ENCODE measurements around the gene RIMS3.

The RIMS3 gene

GRCh38 chr1:40594187-40594531, 71.3 kb downstream of the RIMS3 start:
- Histone ChIP-seq H3K4me2 (ENCODE audit: low read length) (no peak overlapping the region), H3K36me3 (ENCODE audit: insufficient read depth, low read length) (no peaks in the 10 kb centered on the region), H3K9me2 (ENCODE audit: low read depth, low read length) (no peaks in the 10 kb centered on the region)

GRCh38 chr1:40593449-40594186, 71.9 kb downstream of the RIMS3 start:
- TF ChIP-seq EZH2 (IDR thresholded peaks at IDR 0.05; ENCODE audit: borderline replicate concordance, low read length): no peak
- TF ChIP-seq CTCF (IDR thresholded peaks at IDR 0.05; ENCODE audit: low read length): no peak
- Histone ChIP-seq H3K36me3 (ENCODE audit: insufficient read depth, low read length) (no peaks in the 10 kb centered on the region), H2AFZ (ENCODE audit: low read length) (no peak overlapping the region), H3K9ac (ENCODE audit: low read length) (no peak overlapping the region), H3K79me2 (ENCODE audit: insufficient read depth, low read length) (no peaks in the 10 kb centered on the region), H3F3A (ENCODE audit: insufficient read depth, low read length) (no peaks in the 10 kb centered on the region), H4K20me1 (ENCODE audit: insufficient read depth, low read length) (no peaks in the 10 kb centered on the region), H3K9me3 (ENCODE audit: low read length) (peaks cover 6% of the 10 kb centered on the region; the same call in 1 of the 2 replicates), H3K9me2 (ENCODE audit: low read depth, low read length) (no peaks in the 10 kb centered on the region), H3K27me3 (ENCODE audit: insufficient read depth, low read length) (0 out of 2 replicates have a peak, but pooled peaks cover 4% of the 10 kb centered on the region), H3K4me3 (ENCODE audit: low read depth, low read length, poor library complexity, severe bottlenecking) (no peak overlapping the region), H3K4me2 (ENCODE audit: low read length) (no peak overlapping the region), H3K4me1 (ENCODE audit: insufficient read depth, low read length, severe bottlenecking) (no peaks in the 10 kb centered on the region), H3K27ac (ENCODE audit: low read depth, low read length, poor library complexity, severe bottlenecking) (no peak overlapping the region)

More at GRCh38 chr1:40594187-40594531, 71.3 kb downstream of the RIMS3 start:
- H3F3A ChIP-seq (ENCODE audit: insufficient read depth, low read length): no peaks in the 10 kb centered on the region
- no peak overlapping the region for H3K27ac ChIP-seq (ENCODE audit: low read depth, low read length, poor library complexity, severe bottlenecking)
- no peak overlapping the region for H3K9ac ChIP-seq (ENCODE audit: low read length)
- peaks cover 6% of the 10 kb centered on the region; the same call in 1 of the 2 replicates for H3K9me3 ChIP-seq (ENCODE audit: low read length)
- H3K79me2 ChIP-seq (ENCODE audit: insufficient read depth, low read length): no peaks in the 10 kb centered on the region
- H3K4me3 ChIP-seq (ENCODE audit: low read depth, low read length, poor library complexity, severe bottlenecking): no peak overlapping the region
- H3K27me3 ChIP-seq (ENCODE audit: insufficient read depth, low read length): 0 out of 2 replicates have a peak, but pooled peaks cover 4% of the 10 kb centered on the region
- H3K4me1 ChIP-seq (ENCODE audit: insufficient read depth, low read length, severe bottlenecking): no peaks in the 10 kb centered on the region
- TF ChIP-seq EZH2 (IDR thresholded peaks at IDR 0.05; ENCODE audit: borderline replicate concordance, low read length) (no peak), CTCF (IDR thresholded peaks at IDR 0.05; ENCODE audit: low read length) (no peak)
- no peaks in the 10 kb centered on the region for H4K20me1 ChIP-seq (ENCODE audit: insufficient read depth, low read length)
- no peak overlapping the region for H2AFZ ChIP-seq (ENCODE audit: low read length)

GRCh38 chr1:40592107-40592803, 73.2 kb downstream of the RIMS3 start:
- Histone ChIP-seq H3K9ac (ENCODE audit: low read length) (no peak overlapping the region), H3K4me3 (ENCODE audit: low read depth, low read length, poor library complexity, severe bottlenecking) (no peak overlapping the region), H3K36me3 (ENCODE audit: insufficient read depth, low read length) (no peaks in the 10 kb centered on the region), H3K4me2 (ENCODE audit: low read length) (no peak overlapping the region), H3K9me3 (ENCODE audit: low read length) (peaks cover 6% of the 10 kb centered on the region; the same call in 1 of the 2 replicates), H3K79me2 (ENCODE audit: insufficient read depth, low read length) (no peaks in the 10 kb centered on the region), H3K4me1 (ENCODE audit: insufficient read depth, low read length, severe bottlenecking) (no peaks in the 10 kb centered on the region), H3F3A (ENCODE audit: insufficient read depth, low read length) (no peaks in the 10 kb centered on the region), H2AFZ (ENCODE audit: low read length) (no peak overlapping the region), H3K27me3 (ENCODE audit: insufficient read depth, low read length) (0 out of 2 replicates have a peak, but pooled peaks cover 4% of the 10 kb centered on the region), H3K9me2 (ENCODE audit: low read depth, low read length) (no peaks in the 10 kb centered on the region), H3K27ac (ENCODE audit: low read depth, low read length, poor library complexity, severe bottlenecking) (no peak overlapping the region), H4K20me1 (ENCODE audit: insufficient read depth, low read length) (no peaks in the 10 kb centered on the region)
- TF ChIP-seq CTCF (IDR thresholded peaks at IDR 0.05; ENCODE audit: low read length) (peak; percentile 48), EZH2 (IDR thresholded peaks at IDR 0.05; ENCODE audit: borderline replicate concordance, low read length) (no peak)
